Forelimb muscle (tissue), 1 donor: ENCODE results near the gene PFKP. TPM values are rescaled to one million over a fixed set of nuclear protein-coding genes. Genes with fewer than 3 reads are reported as not detected.

Experiments
- DNase-seq: peaks from one replicate; pipeline ENCODE4 v3.0.0-alpha.2; 2013; ENCODE audit warnings: low read depth
- polyA plus RNA-seq: library from polyadenylated mRNA; unstranded; fragments of 120-200 nt; gene quantifications from one replicate; pipeline ENCODE4 v1.2.1, GENCODE V29; 2013; ENCODE audit not compliant: insufficient read length

PFKP gene
- polyA plus RNA-seq, 1 donor, result 23.8 TPM

- no peak for DNase-seq
Observed at GRCh38 chr10:3135006-3135405, 67.7 kb downstream of the PFKP start.

GRCh38 chr10:3136336-3136735 lies 69.0 kb downstream of the PFKP start:
- DNase-seq, result peak; percentile 28

- DNase-seq, result peak; percentile 57
Observed at GRCh38 chr10:3136763-3137611, 69.6 kb downstream of the PFKP start.

GRCh38 chr10:3137958-3138726 lies 70.8 kb downstream of the PFKP start:
- no peak for DNase-seq

- no peak for DNase-seq
Observed at GRCh38 chr10:3139216-3139910, 72.0 kb downstream of the PFKP start.

GRCh38 chr10:3140280-3140679 lies 72.9 kb downstream of the PFKP start:
- DNase-seq, result no peak

- DNase-seq, result no peak
Observed at GRCh38 chr10:3141351-3142005, 74.1 kb downstream of the PFKP start.

GRCh38 chr10:3142146-3142875 lies 75.0 kb downstream of the PFKP start:
- DNase-seq, result no peak

GRCh38 chr10:3143366-3143765 lies 76.0 kb downstream of the PFKP start:
- no peak for DNase-seq

GRCh38 chr10:3143791-3144434 lies 76.6 kb downstream of the PFKP start:
- DNase-seq, result no peak

GRCh38 chr10:3145366-3145765 lies 78.0 kb downstream of the PFKP start:
- DNase-seq, result no peak

GRCh38 chr10:3146289-3146688 lies 78.9 kb downstream of the PFKP start:
- DNase-seq, result no peak

GRCh38 chr10:3147117-3147820 lies 79.9 kb downstream of the PFKP start:
- no peak for DNase-seq

GRCh38 chr10:3148041-3148440 lies 80.7 kb downstream of the PFKP start:
- DNase-seq, result no peak

- DNase-seq, result no peak
Observed at GRCh38 chr10:3148994-3149393, 81.6 kb downstream of the PFKP start.

GRCh38 chr10:3149918-3150317 lies 82.6 kb downstream of the PFKP start:
- no peak for DNase-seq

- DNase-seq, result no peak
Observed at GRCh38 chr10:3150366-3150765, 83.0 kb downstream of the PFKP start.

GRCh38 chr10:3150961-3151360 lies 83.6 kb downstream of the PFKP start:
- no peak for DNase-seq

- DNase-seq, result no peak
Observed at GRCh38 chr10:3151889-3152565, 84.7 kb downstream of the PFKP start.
